Activated CD4-positive, alpha-beta memory T cell treated with anti-CD3 and anti-CD28 coated beads for 36 hours (primary cell): ENCODE results near the gene UCN. TPM values are rescaled to one million over a fixed set of nuclear protein-coding genes. Genes with fewer than 3 reads are reported as not detected.
"Not testable (repeated sequence)": the region's sequence is repeated elsewhere in the genome, so short reads cannot be mapped to it uniquely, and the experiment has no call there.

Source experiments
- CTCF ChIA-PET: fragments of 350-600 bp; sonication (Branson Sonifier 250); formaldehyde crosslinking; loops from one replicate; lab custom pipeline; 2021; ENCODE audit warnings: antibody characterized with exemption, inconsistent platforms; lab: Charles Lee
- POLR2A ChIA-PET: fragments of 350-600 bp; sonication (Branson Sonifier 250); formaldehyde crosslinking; loops from one replicate; lab custom pipeline; 2021; ENCODE audit warnings: antibody characterized with exemption; lab: Charles Lee
- DNase-seq: peaks from one replicate; pipeline ENCODE4 v3.0.0-alpha.2; 2020
- H3K27ac Mint-ChIP-seq: one replicate; pipeline ENCODE4 v1.8.0; 2021; ENCODE audit warnings: mixed read lengths
- H3K27me3 Mint-ChIP-seq: one replicate; pipeline ENCODE4 v1.8.0; 2021; ENCODE audit warnings: mixed read lengths
- H3K36me3 Mint-ChIP-seq: one replicate; pipeline ENCODE4 v1.8.0; 2021; ENCODE audit warnings: mixed read lengths
- H3K4me1 Mint-ChIP-seq: one replicate; pipeline ENCODE4 v1.8.0; 2021; ENCODE audit warnings: low read depth, mixed read lengths
- H3K4me3 Mint-ChIP-seq: one replicate; pipeline ENCODE4 v1.8.0; 2021; ENCODE audit warnings: mild to moderate bottlenecking, mixed read lengths
- H3K9me3 Mint-ChIP-seq: one replicate; pipeline ENCODE4 v1.8.0; 2021; ENCODE audit warnings: mixed read lengths
- intact Hi-C: fragments of 100-400 bp; cut with micrococcal nuclease; formaldehyde crosslinking; loops from one replicate; pipeline ENCODE4 v1.15.1; 2023
- total RNA-seq, 2 experiments: library from RNA; stranded (reverse); gene quantifications; one replicate each; pipeline ENCODE4 v1.2.3, GENCODE V29; 2021

The UCN gene
- total RNA-seq, 2 experiments from 2014 or later, result 1.8 to 1.9 TPM

GRCh38 chr2:27335311-27335710 lies 27.1 kb upstream of the UCN start:
- Mint-ChIP-seq H3K27me3 (no peaks in the 10 kb centered on the region), H3K36me3 (peaks cover 13% of the 10 kb centered on the region), H3K9me3 (no peaks in the 10 kb centered on the region), H3K4me3 (no peak overlapping the region), H3K4me1 (no peaks in the 10 kb centered on the region), H3K27ac (no peak overlapping the region)
- intact Hi-C loops, result no loop called here
- ChIA-PET CTCF (no interaction called here), POLR2A (no interaction called here)
- DNase-seq, result no peak

- POLR2A ChIA-PET, result no interaction called here
- no peak overlapping the region for H3K4me3 Mint-ChIP-seq
- intact Hi-C loops, result no loop called here
- H3K27ac Mint-ChIP-seq, result no peak overlapping the region
- CTCF ChIA-PET, result no interaction called here
- H3K36me3 Mint-ChIP-seq, result peaks cover 23% of the 10 kb centered on the region
- peaks cover 18% of the 10 kb centered on the region for H3K4me1 Mint-ChIP-seq
- no peaks in the 10 kb centered on the region for H3K9me3 Mint-ChIP-seq
- no peaks in the 10 kb centered on the region for H3K27me3 Mint-ChIP-seq
- no peak for DNase-seq
These were observed 16.5 kb upstream of the UCN start for GRCh38 chr2:27324720-27325119.

- Mint-ChIP-seq H3K27me3 (no peaks in the 10 kb centered on the region), H3K9me3 (no peaks in the 10 kb centered on the region), H3K36me3 (peaks cover 20% of the 10 kb centered on the region), H3K27ac (peak overlapping the region; percentile 88), H3K4me3 (peak overlapping the region; percentile 93), H3K4me1 (peaks cover 18% of the 10 kb centered on the region)
- DNase-seq, result no peak
- ChIA-PET CTCF (interaction anchor here (0.8 to 2.7 kb wide), 4 partner anchors 21 to 360 kb away, joined by 3 to 18 read pairs (median 5); no protein-coding TSS in a partner anchor), POLR2A (interaction anchor here (0.5 to 2.3 kb wide), 5 partner anchors 18 to 374 kb away, joined by 3 to 11 read pairs (median 3); partner anchors contain the start of genes GTF3C2 and ZNF513)
- intact Hi-C loops, result loop anchor here (1.0 kb wide), 4 partner anchors 33 to 107 kb away; partner anchors contain the start of genes EIF2B4, GTF3C2, PPM1G and SNX17
These were observed 15.5 kb upstream of the UCN start for GRCh38 chr2:27323596-27324285.

GRCh38 chr2:27322766-27323595 lies 14.7 kb upstream of the UCN start, which contains the start of gene MPV17:
Gene MPV17, minus strand, starts transcription at chr2:27323097. Its CDS starts 580 bp downstream, at chr2:27322517.
- peak within 1 kb of the TSS; percentile 93 for H3K4me3 Mint-ChIP-seq
- H3K9me3 Mint-ChIP-seq, result no peaks in the 10 kb centered on the region
- H3K27ac Mint-ChIP-seq, result peak within 1 kb of the TSS; percentile 88
- CTCF ChIA-PET, result interaction anchor here (0.8 to 2.7 kb wide), 7 partner anchors 20 to 361 kb away, joined by 3 to 18 read pairs (median 5); partner anchors contain the start of gene EIF2B4
- peaks cover 12% of the 10 kb centered on the region for H3K36me3 Mint-ChIP-seq
- peaks cover 18% of the 10 kb centered on the region for H3K4me1 Mint-ChIP-seq
- DNase-seq, result peak; percentile 94
- H3K27me3 Mint-ChIP-seq, result no peaks in the 10 kb centered on the region
- POLR2A ChIA-PET, result interaction anchor here (0.5 to 2.4 kb wide), 6 partner anchors 18 to 375 kb away, joined by 3 to 11 read pairs (median 4); partner anchors contain the start of genes GTF3C2 and ZNF513
- intact Hi-C loops, result loop anchor here (1.0 kb wide), 5 partner anchors 33 to 166 kb away; partner anchors contain the start of genes EIF2B4, GTF3C2, IFT172 and PPM1G

- H3K27ac Mint-ChIP-seq, result peak overlapping the region; percentile 88
- no peaks in the 10 kb centered on the region for H3K27me3 Mint-ChIP-seq
- intact Hi-C loops, result loop anchor here (1.0 kb wide), 1 partner anchor 167 kb away; the partner anchor contains the start of gene IFT172
- H3K4me1 Mint-ChIP-seq, result peaks cover 18% of the 10 kb centered on the region
- H3K9me3 Mint-ChIP-seq, result no peaks in the 10 kb centered on the region
- DNase-seq, result peak; percentile 24
- ChIA-PET CTCF (interaction anchor here (0.6 to 2.7 kb wide), 7 partner anchors 19 to 362 kb away, joined by 3 to 18 read pairs (median 4); partner anchors contain the start of gene EIF2B4), POLR2A (interaction anchor here (1.0 to 2.4 kb wide), 3 partner anchors 17 to 34 kb away, joined by 3 to 11 read pairs (median 10); partner anchors contain the start of gene GTF3C2)
- H3K4me3 Mint-ChIP-seq, result peak overlapping the region; percentile 93
- peaks cover 11% of the 10 kb centered on the region for H3K36me3 Mint-ChIP-seq
These were observed 14.1 kb upstream of the UCN start for GRCh38 chr2:27322301-27322765.

GRCh38 chr2:27320958-27321543 lies 12.8 kb upstream of the UCN start:
- no peaks in the 10 kb centered on the region for H3K9me3 Mint-ChIP-seq
- H3K36me3 Mint-ChIP-seq, result peaks cover 4% of the 10 kb centered on the region
- intact Hi-C loops, result no loop called here
- DNase-seq, result no peak
- no peaks in the 10 kb centered on the region for H3K27me3 Mint-ChIP-seq
- ChIA-PET CTCF (interaction anchor here (2.2 to 4.6 kb wide), 2 partner anchors 18 to 41 kb away, joined by 7 to 32 read pairs; no protein-coding TSS in a partner anchor), POLR2A (interaction anchor here (1.3 to 2.4 kb wide), 2 partner anchors 10 to 18 kb away, joined by 3 to 10 read pairs; no protein-coding TSS in a partner anchor)
- H3K4me1 Mint-ChIP-seq, result peaks cover 18% of the 10 kb centered on the region
- no peak overlapping the region for H3K27ac Mint-ChIP-seq
- H3K4me3 Mint-ChIP-seq, result no peak overlapping the region

- CTCF ChIA-PET, result interaction anchor here (0.9 to 4.6 kb wide), 2 partner anchors 17 to 50 kb away, joined by 3 to 32 read pairs; partner anchors contain the start of gene EIF2B4
- H3K4me1 Mint-ChIP-seq, result peaks cover 18% of the 10 kb centered on the region
- H3K36me3 Mint-ChIP-seq, intact Hi-C loops, H3K9me3 Mint-ChIP-seq, H3K27me3 Mint-ChIP-seq, H3K27ac Mint-ChIP-seq, DNase-seq, H3K4me3 Mint-ChIP-seq: not testable (repeated sequence)
- POLR2A ChIA-PET, result interaction anchor here (1.3 kb wide), 1 partner anchor 9 kb away, joined by 3 read pairs; no protein-coding TSS in a partner anchor
These were observed 11.6 kb upstream of the UCN start for GRCh38 chr2:27319839-27320238.

GRCh38 chr2:27316655-27317412 lies 8.6 kb upstream of the UCN start:
- no peak overlapping the region for H3K4me3 Mint-ChIP-seq
- ChIA-PET POLR2A (no interaction called here), CTCF (interaction anchor here (0.8 to 4.6 kb wide), 2 partner anchors 14 to 37 kb away, joined by 3 to 32 read pairs; no protein-coding TSS in a partner anchor)
- no peak for DNase-seq
- intact Hi-C loops, result no loop called here
- H3K36me3 Mint-ChIP-seq, result peaks cover 11% of the 10 kb centered on the region
- no peaks in the 10 kb centered on the region for H3K9me3 Mint-ChIP-seq
- peaks cover 5% of the 10 kb centered on the region for H3K4me1 Mint-ChIP-seq
- H3K27ac Mint-ChIP-seq, result no peak overlapping the region
- no peaks in the 10 kb centered on the region for H3K27me3 Mint-ChIP-seq

GRCh38 chr2:27315122-27315521 lies 6.9 kb upstream of the UCN start:
- CTCF ChIA-PET, result interaction anchor here (0.6 to 1.6 kb wide), 2 partner anchors 12 to 373 kb away, joined by 3 to 8 read pairs; no protein-coding TSS in a partner anchor
- Mint-ChIP-seq H3K27ac (no peak overlapping the region), H3K4me1 (no peaks in the 10 kb centered on the region), H3K4me3 (no peak overlapping the region), H3K27me3 (no peaks in the 10 kb centered on the region), H3K9me3 (no peaks in the 10 kb centered on the region), H3K36me3 (peaks cover 20% of the 10 kb centered on the region)
- POLR2A ChIA-PET, result no interaction called here
- intact Hi-C loops, result no loop called here
- DNase-seq, result no peak

- Mint-ChIP-seq H3K27me3 (no peaks in the 10 kb centered on the region), H3K9me3 (no peaks in the 10 kb centered on the region), H3K27ac (no peak overlapping the region), H3K36me3 (peaks cover 22% of the 10 kb centered on the region), H3K4me3 (no peak overlapping the region), H3K4me1 (no peaks in the 10 kb centered on the region)
- DNase-seq, result no peak
- intact Hi-C loops, result no loop called here
- ChIA-PET CTCF (interaction anchor here (0.6 to 1.6 kb wide), 3 partner anchors 12 to 374 kb away, joined by 3 to 8 read pairs (median 3); no protein-coding TSS in a partner anchor), POLR2A (no interaction called here)
These were observed 6.5 kb upstream of the UCN start for GRCh38 chr2:27314709-27315108.
